Measurements from ENCODE around the gene TOMM20.

DNA sequence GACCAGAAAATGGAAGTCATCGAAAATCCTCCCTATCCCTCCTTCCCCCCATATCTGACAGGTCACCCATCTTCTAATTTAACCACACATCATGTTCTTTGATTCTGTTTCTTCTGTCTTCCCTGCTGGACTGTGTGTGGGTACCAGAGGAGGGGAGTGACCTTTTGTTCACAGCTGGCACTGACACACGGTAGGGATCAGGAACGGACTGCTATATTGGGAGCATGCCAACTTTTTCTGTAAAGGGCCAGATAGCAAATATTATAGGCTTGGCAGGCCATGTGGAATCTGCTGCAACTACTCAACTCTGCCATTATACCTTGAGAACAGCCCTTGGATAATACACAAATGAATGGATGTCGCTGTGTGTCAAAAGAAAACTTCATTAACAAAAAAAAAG lies 7.5 kb upstream of the TOMM20 start:
- TF ChIP-seq, protein P1, sequence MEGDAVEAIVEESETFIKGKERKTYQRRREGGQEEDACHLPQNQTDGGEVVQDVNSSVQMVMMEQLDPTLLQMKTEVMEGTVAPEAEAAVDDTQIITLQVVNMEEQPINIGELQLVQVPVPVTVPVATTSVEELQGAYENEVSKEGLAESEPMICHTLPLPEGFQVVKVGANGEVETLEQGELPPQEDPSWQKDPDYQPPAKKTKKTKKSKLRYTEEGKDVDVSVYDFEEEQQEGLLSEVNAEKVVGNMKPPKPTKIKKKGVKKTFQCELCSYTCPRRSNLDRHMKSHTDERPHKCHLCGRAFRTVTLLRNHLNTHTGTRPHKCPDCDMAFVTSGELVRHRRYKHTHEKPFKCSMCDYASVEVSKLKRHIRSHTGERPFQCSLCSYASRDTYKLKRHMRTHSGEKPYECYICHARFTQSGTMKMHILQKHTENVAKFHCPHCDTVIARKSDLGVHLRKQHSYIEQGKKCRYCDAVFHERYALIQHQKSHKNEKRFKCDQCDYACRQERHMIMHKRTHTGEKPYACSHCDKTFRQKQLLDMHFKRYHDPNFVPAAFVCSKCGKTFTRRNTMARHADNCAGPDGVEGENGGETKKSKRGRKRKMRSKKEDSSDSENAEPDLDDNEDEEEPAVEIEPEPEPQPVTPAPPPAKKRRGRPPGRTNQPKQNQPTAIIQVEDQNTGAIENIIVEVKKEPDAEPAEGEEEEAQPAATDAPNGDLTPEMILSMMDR (IDR thresholded peaks at IDR 0.05) = no peak
- no peak for TF ChIP-seq POLR2A (IDR thresholded peaks at IDR 0.05)

Data from body of pancreas (tissue), 4 donors.